CD4-positive, CD25-positive, alpha-beta regulatory T cell (primary cell): ENCODE results near the gene PLCB4. TPM values are rescaled to one million over a fixed set of nuclear protein-coding genes. Genes with fewer than 3 reads are reported as not detected.

Experiments
- ATAC-seq, 2 donors: fragments of 150-1000 bp; cut with Tn5 transposase; one replicate each; pipeline ENCODE4 v1.10.0; 2021; ENCODE audit warnings: low read depth in 2 of 2, moderate number of reproducible peaks in 2 of 2, moderate library complexity in 1 of 2
- DNase-seq, 3 donors: peaks; one replicate each; pipeline versions ENCODE4 v3.0.0 to v3.0.0-alpha.2; 2012 to 2022; ENCODE audit warnings: mixed read lengths in 1 of 3
- H3K27ac ChIP-seq: one replicate; pipeline ENCODE4 v1.7.0; 2013; ENCODE audit warnings: mild to moderate bottlenecking, low read length; ENCODE audit not compliant: insufficient read depth, poor library complexity, severe bottlenecking
- H3K27me3 ChIP-seq: one replicate; pipeline ENCODE4 v1.7.0; 2013; ENCODE audit warnings: low read length; ENCODE audit not compliant: control insufficient read depth, insufficient read depth
- H3K36me3 ChIP-seq: one replicate; pipeline ENCODE4 v1.7.0; 2013; ENCODE audit warnings: mild to moderate bottlenecking, low read length, moderate library complexity; ENCODE audit not compliant: control insufficient read depth, insufficient read depth
- H3K4me1 ChIP-seq: 2 replicates; pipeline ENCODE4 v1.7.0; 2013; ENCODE audit warnings: mild to moderate bottlenecking, low read length; ENCODE audit not compliant: insufficient read depth, control insufficient read depth, poor library complexity, severe bottlenecking
- H3K4me3 ChIP-seq: one replicate; pipeline ENCODE4 v1.7.0; 2013; ENCODE audit warnings: low read depth, mild to moderate bottlenecking, low read length, moderate library complexity
- H3K9me3 ChIP-seq, 2 experiments: 1 replicate in 1 of 2; 2 replicates in 1 of 2; pipeline ENCODE4 v1.7.0; 2013; ENCODE audit warnings: low read length in 2 of 2, mild to moderate bottlenecking in 1 of 2, moderate library complexity in 1 of 2; ENCODE audit not compliant: control insufficient read depth in 2 of 2
- H3K27ac Mint-ChIP-seq, 3 donors: one replicate each; pipeline ENCODE4 v1.8.0; 2020 to 2022; ENCODE audit warnings: mild to moderate bottlenecking in 3 of 3, mixed read lengths in 3 of 3, moderate library complexity in 2 of 3
- H3K27me3 Mint-ChIP-seq: one replicate; pipeline ENCODE4 v1.8.0; 2022; ENCODE audit warnings: mild to moderate bottlenecking, mixed read lengths
- H3K36me3 Mint-ChIP-seq: one replicate; pipeline ENCODE4 v1.8.0; 2020; ENCODE audit warnings: mixed read lengths
- H3K4me1 Mint-ChIP-seq, 4 donors: one replicate each; pipeline ENCODE4 v1.8.0; 2020 to 2022; ENCODE audit warnings: mixed read lengths in 4 of 4, mild to moderate bottlenecking in 1 of 4
- H3K4me3 Mint-ChIP-seq, 4 donors: one replicate each; pipeline ENCODE4 v1.8.0; 2020 to 2022; ENCODE audit warnings: mild to moderate bottlenecking in 4 of 4, mixed read lengths in 4 of 4, moderate library complexity in 3 of 4
- H3K9me3 Mint-ChIP-seq, 7 donors: one replicate each; pipeline ENCODE4 v1.8.0; 2020 to 2022; ENCODE audit warnings: mixed read lengths in 7 of 7, mild to moderate bottlenecking in 3 of 7, moderate library complexity in 2 of 7
- polyA plus RNA-seq, 4 donors: library from polyadenylated mRNA; unstranded; fragments of 300-500 nt; fragmentation: Illumina TruSeq; gene quantifications; one replicate each; pipeline ENCODE4 v1.2.3, GENCODE V29; 2021
- total RNA-seq: library from RNA; stranded (reverse); gene quantifications from one replicate; pipeline ENCODE4 v1.2.3, GENCODE V29; 2022

Gene PLCB4
- total and polyA plus RNA-seq, 5 donors from 2014 or later: 0.94 TPM; not detected in 4

GRCh38 chr20:9202420-9203080 is 133.7 kb downstream of the PLCB4 start:
- H3K9me3 Mint-ChIP-seq: peaks cover 0 to 9% (median 7%) of the 10 kb centered on the region in 7 donors
- Histone ChIP-seq H3K27ac (no peak overlapping the region), H3K4me1 (no peaks in the 10 kb centered on the region), H3K9me3 (peaks cover 0 to 2% of the 10 kb centered on the region in 2 experiments), H3K4me3 (no peak overlapping the region), H3K36me3 (no peaks in the 10 kb centered on the region), H3K27me3 (no peaks in the 10 kb centered on the region)
- H3K4me3 Mint-ChIP-seq: no peak overlapping the region
- no peak overlapping the region for H3K27ac Mint-ChIP-seq
- ATAC-seq (no peak), DNase-seq (no peak)
- H3K27me3 Mint-ChIP-seq: no peaks in the 10 kb centered on the region
- no peaks in the 10 kb centered on the region for H3K4me1 Mint-ChIP-seq
- H3K36me3 Mint-ChIP-seq: no peaks in the 10 kb centered on the region

GRCh38 chr20:9203081-9203447 is 134.2 kb downstream of the PLCB4 start:
- no peaks in the 10 kb centered on the region for H3K36me3 Mint-ChIP-seq
- Histone ChIP-seq H3K27ac (no peak overlapping the region), H3K27me3 (no peaks in the 10 kb centered on the region), H3K4me3 (no peak overlapping the region), H3K9me3 (peaks cover 0 to 2% of the 10 kb centered on the region in 2 experiments), H3K4me1 (no peaks in the 10 kb centered on the region), H3K36me3 (no peaks in the 10 kb centered on the region)
- no peaks in the 10 kb centered on the region for H3K4me1 Mint-ChIP-seq
- peaks cover 0 to 9% (median 7%) of the 10 kb centered on the region in 7 donors for H3K9me3 Mint-ChIP-seq
- no peak overlapping the region for H3K4me3 Mint-ChIP-seq
- ATAC-seq: no peak
- no peaks in the 10 kb centered on the region for H3K27me3 Mint-ChIP-seq
- no peak for DNase-seq
- no peak overlapping the region for H3K27ac Mint-ChIP-seq

- no peak for DNase-seq
- Histone ChIP-seq H3K4me1 (no peaks in the 10 kb centered on the region), H3K4me3 (no peak overlapping the region), H3K27ac (no peak overlapping the region), H3K9me3 (peaks cover 0 to 2% of the 10 kb centered on the region in 2 experiments), H3K27me3 (no peaks in the 10 kb centered on the region), H3K36me3 (no peaks in the 10 kb centered on the region)
- H3K27ac Mint-ChIP-seq: no peak overlapping the region
- ATAC-seq: no peak
- no peaks in the 10 kb centered on the region for H3K36me3 Mint-ChIP-seq
- no peaks in the 10 kb centered on the region for H3K4me1 Mint-ChIP-seq
- H3K4me3 Mint-ChIP-seq: no peak overlapping the region
- no peaks in the 10 kb centered on the region for H3K27me3 Mint-ChIP-seq
- peaks cover 0 to 16% (median 7%) of the 10 kb centered on the region in 7 donors for H3K9me3 Mint-ChIP-seq
These were observed 136.1 kb downstream of the PLCB4 start for GRCh38 chr20:9204979-9205378.

- Mint-ChIP-seq H3K27ac (no peak overlapping the region), H3K4me3 (no peak overlapping the region), H3K36me3 (no peaks in the 10 kb centered on the region), H3K4me1 (no peaks in the 10 kb centered on the region), H3K27me3 (no peaks in the 10 kb centered on the region), H3K9me3 (peaks cover 0 to 19% (median 7%) of the 10 kb centered on the region in 7 donors)
- no peaks in the 10 kb centered on the region for H3K27me3 ChIP-seq
- no peak overlapping the region for H3K4me3 ChIP-seq
- H3K9me3 ChIP-seq: no peaks in the 10 kb centered on the region
- ATAC-seq (no peak), DNase-seq (no peak)
- H3K27ac ChIP-seq: no peak overlapping the region
- no peaks in the 10 kb centered on the region for H3K36me3 ChIP-seq
- H3K4me1 ChIP-seq: no peaks in the 10 kb centered on the region
These were observed 137.6 kb downstream of the PLCB4 start for GRCh38 chr20:9206486-9206885.

GRCh38 chr20:9207253-9207652 is 138.4 kb downstream of the PLCB4 start:
- Mint-ChIP-seq H3K9me3 (peaks cover 0 to 15% (median 6%) of the 10 kb centered on the region in 7 donors), H3K27me3 (no peaks in the 10 kb centered on the region), H3K36me3 (no peaks in the 10 kb centered on the region), H3K4me1 (no peaks in the 10 kb centered on the region), H3K27ac (no peak overlapping the region), H3K4me3 (no peak overlapping the region)
- Histone ChIP-seq H3K27ac (no peak overlapping the region), H3K27me3 (no peaks in the 10 kb centered on the region), H3K4me3 (no peak overlapping the region), H3K9me3 (no peaks in the 10 kb centered on the region), H3K36me3 (no peaks in the 10 kb centered on the region), H3K4me1 (no peaks in the 10 kb centered on the region)
- no peak for ATAC-seq
- no peak for DNase-seq

- peaks cover 3 to 21% (median 6%) of the 10 kb centered on the region in 7 donors for H3K9me3 Mint-ChIP-seq
- no peaks in the 10 kb centered on the region for H3K4me1 Mint-ChIP-seq
- DNase-seq (no peak), ATAC-seq (no peak)
- no peaks in the 10 kb centered on the region for H3K36me3 Mint-ChIP-seq
- Histone ChIP-seq H3K36me3 (no peaks in the 10 kb centered on the region), H3K9me3 (no peaks in the 10 kb centered on the region), H3K4me1 (no peaks in the 10 kb centered on the region), H3K4me3 (no peak overlapping the region), H3K27me3 (no peaks in the 10 kb centered on the region), H3K27ac (no peak overlapping the region)
- H3K4me3 Mint-ChIP-seq: no peak overlapping the region
- H3K27ac Mint-ChIP-seq: no peak overlapping the region
- H3K27me3 Mint-ChIP-seq: no peaks in the 10 kb centered on the region
These were observed 141.5 kb downstream of the PLCB4 start for GRCh38 chr20:9210356-9210755.

- no peak overlapping the region for H3K27ac ChIP-seq
- no peak for ATAC-seq
- H3K4me3 ChIP-seq: no peak overlapping the region
- no peaks in the 10 kb centered on the region for H3K4me1 Mint-ChIP-seq
- peaks cover 3 to 21% (median 5%) of the 10 kb centered on the region in 7 donors for H3K9me3 Mint-ChIP-seq
- no peaks in the 10 kb centered on the region for H3K36me3 Mint-ChIP-seq
- DNase-seq: no peak
- H3K4me1 ChIP-seq: no peaks in the 10 kb centered on the region
- no peak overlapping the region for H3K27ac Mint-ChIP-seq
- no peaks in the 10 kb centered on the region for H3K36me3 ChIP-seq
- no peaks in the 10 kb centered on the region for H3K27me3 Mint-ChIP-seq
- H3K4me3 Mint-ChIP-seq: no peak overlapping the region
- H3K27me3 ChIP-seq: no peaks in the 10 kb centered on the region
- H3K9me3 ChIP-seq: no peaks in the 10 kb centered on the region
These were observed 142.3 kb downstream of the PLCB4 start for GRCh38 chr20:9211016-9211760.

- no peaks in the 10 kb centered on the region for H3K4me1 Mint-ChIP-seq
- no peak overlapping the region for H3K27ac Mint-ChIP-seq
- peaks cover 3 to 21% (median 7%) of the 10 kb centered on the region in 7 donors for H3K9me3 Mint-ChIP-seq
- no peaks in the 10 kb centered on the region for H3K27me3 ChIP-seq
- no peak overlapping the region for H3K4me3 ChIP-seq
- H3K36me3 ChIP-seq: no peaks in the 10 kb centered on the region
- H3K4me1 ChIP-seq: no peaks in the 10 kb centered on the region
- DNase-seq: no peak
- H3K36me3 Mint-ChIP-seq: no peaks in the 10 kb centered on the region
- no peaks in the 10 kb centered on the region for H3K27me3 Mint-ChIP-seq
- H3K4me3 Mint-ChIP-seq: no peak overlapping the region
- no peak overlapping the region for H3K27ac ChIP-seq
- ATAC-seq: no peak
- H3K9me3 ChIP-seq: no peaks in the 10 kb centered on the region
These were observed 143.8 kb downstream of the PLCB4 start for GRCh38 chr20:9212735-9213134.
